HepG2 (cell line): ENCODE data around the gene CORO1A. TPM values are rescaled to one million over a fixed set of nuclear protein-coding genes. Genes with fewer than 3 reads are reported as not detected.

Experiments used
- BORCS8-MEF2B ChIP-seq: sonication (generic); formaldehyde crosslinking; IDR thresholded peaks from 2 replicates; pipeline ENCODE4 v1.8.0; 2022; ENCODE audit warnings: mild to moderate bottlenecking, missing genetic modification reagents
- DNMT1 ChIP-seq: sonication (generic); formaldehyde crosslinking; IDR thresholded peaks from 2 replicates; pipeline ENCODE4 v1.5.1; 2020; ENCODE audit warnings: mild to moderate bottlenecking, missing genetic modification reagents
- DPF2 ChIP-seq: sonication (generic); formaldehyde crosslinking; IDR thresholded peaks from 2 replicates; pipeline ENCODE4 v1.4.0; 2020; ENCODE audit warnings: mild to moderate bottlenecking, low read depth, missing genetic modification reagents, borderline replicate concordance
- ELF3 ChIP-seq: IDR thresholded peaks from 2 replicates; pipeline ENCODE4 v1.6.1; 2016; ENCODE audit warnings: missing genetic modification reagents, missing compliant biosample characterization
- ERF ChIP-seq: IDR thresholded peaks from 2 replicates; pipeline ENCODE4 v1.6.1; 2018; ENCODE audit warnings: missing biosample characterization, missing genetic modification reagents
- FOXK2 ChIP-seq: fragments of 450-650 bp; IDR thresholded peaks from 2 replicates; pipeline ENCODE4 v1.6.1; 2016
- GABPA ChIP-seq, 2 experiments: IDR thresholded peaks; 2 replicates each; pipeline ENCODE4 v1.6.1; 2011 to 2016; ENCODE audit warnings: low read depth in 2 of 2, low read length in 1 of 2, missing biosample characterization in 1 of 2, missing genetic modification characterization in 1 of 2
- KDM2A ChIP-seq: sonication (generic); formaldehyde crosslinking; IDR thresholded peaks from 2 replicates; pipeline ENCODE4 v1.4.0; 2020; ENCODE audit warnings: low read depth, missing genetic modification reagents, borderline replicate concordance
- KDM5A ChIP-seq: fragments of 200-600 bp; sonication (generic); IDR thresholded peaks from 2 replicates; pipeline ENCODE4 v1.7.0; 2018; ENCODE audit warnings: antibody characterized with exemption, mild to moderate bottlenecking, low read length, borderline replicate concordance
- KMT2A ChIP-seq: sonication (generic); formaldehyde crosslinking; IDR thresholded peaks from 2 replicates; pipeline ENCODE4 v1.4.0; 2020; ENCODE audit warnings: missing genetic modification reagents
- RXRA ChIP-seq: sonication (generic); formaldehyde crosslinking; IDR thresholded peaks from 2 replicates; pipeline ENCODE4 v1.5.1; 2020; ENCODE audit warnings: missing genetic modification reagents
- SOX5 ChIP-seq: IDR thresholded peaks from 2 replicates; pipeline ENCODE4 v1.6.1; 2016; ENCODE audit warnings: borderline replicate concordance
- SRF ChIP-seq: IDR thresholded peaks from 2 replicates; pipeline ENCODE4 v1.6.1; 2011; ENCODE audit warnings: mild to moderate bottlenecking, low read depth, low read length, moderate library complexity
- SSRP1 ChIP-seq: IDR thresholded peaks from 2 replicates; pipeline ENCODE4 v1.6.1; 2016; ENCODE audit warnings: control low read depth
- TEAD2 ChIP-seq: sonication (generic); formaldehyde crosslinking; IDR thresholded peaks from 2 replicates; pipeline ENCODE4 v1.9.0; 2021; ENCODE audit warnings: missing genetic modification reagents
- YEATS4 ChIP-seq: sonication (generic); formaldehyde crosslinking; IDR thresholded peaks from 2 replicates; pipeline ENCODE4 v1.4.0; 2020; ENCODE audit warnings: missing genetic modification reagents, borderline replicate concordance
- ZFP82 ChIP-seq: sonication (generic); formaldehyde crosslinking; IDR thresholded peaks from 2 replicates; pipeline ENCODE4 v1.5.1; 2020; ENCODE audit warnings: mild to moderate bottlenecking, missing genetic modification reagents, borderline replicate concordance
- ZNF101 ChIP-seq: sonication (generic); formaldehyde crosslinking; IDR thresholded peaks from 2 replicates; pipeline ENCODE4 v1.4.0; 2020; ENCODE audit warnings: mild to moderate bottlenecking, low read depth, missing genetic modification reagents, borderline replicate concordance
- ZNF12 ChIP-seq: sonication (generic); formaldehyde crosslinking; IDR thresholded peaks from 2 replicates; pipeline ENCODE4 v1.5.0; 2020; ENCODE audit warnings: missing genetic modification reagents
- ZNF121 ChIP-seq: sonication (generic); formaldehyde crosslinking; IDR thresholded peaks from 2 replicates; pipeline ENCODE4 v1.5.0; 2020; ENCODE audit warnings: mild to moderate bottlenecking, missing genetic modification reagents
- ZNF552 ChIP-seq: sonication (generic); formaldehyde crosslinking; IDR thresholded peaks from 2 replicates; pipeline ENCODE4 v1.9.0; 2022; ENCODE audit warnings: missing genetic modification reagents, mild to moderate bottlenecking, borderline replicate concordance
- ZNF770 ChIP-seq: sonication (generic); formaldehyde crosslinking; IDR thresholded peaks from 2 replicates; pipeline ENCODE4 v1.5.0; 2020; ENCODE audit warnings: mild to moderate bottlenecking, missing genetic modification reagents
- ZNF772 ChIP-seq: sonication (generic); formaldehyde crosslinking; IDR thresholded peaks from 2 replicates; pipeline ENCODE4 v1.5.0; 2020; ENCODE audit warnings: mild to moderate bottlenecking, missing genetic modification reagents
- ZSCAN31 ChIP-seq: sonication (generic); formaldehyde crosslinking; IDR thresholded peaks from 2 replicates; pipeline ENCODE4 v1.5.0; 2020; ENCODE audit warnings: low read depth, mild to moderate bottlenecking, missing genetic modification reagents
- polyA plus RNA-seq, 8 experiments: library from polyadenylated mRNA; depleted of rRNA in 3 of 8; stranded (reverse) in 7 of 8; unstranded in 1 of 8; fragments of >200 nt; fragmentation: Illumina TruSeq in 4 of 8; extraction: Trizol in 4 of 8; gene quantifications; 2 replicates each; pipeline versions ENCODE4 v1.2.1 to v1.2.3, GENCODE V29; 2011 to 2016; ENCODE audit warnings: low read depth in 4 of 8, missing spikeins in 1 of 8, mixed read lengths in 1 of 8; ENCODE audit not compliant: insufficient read depth in 1 of 8
- total RNA-seq, 5 experiments: library from RNA; depleted of rRNA; stranded (reverse); fragments of >200 nt; fragmentation: Illumina TruSeq; extraction: Trizol; gene quantifications; 2 replicates each; pipeline ENCODE4 v1.2.3, GENCODE V29; 2016; ENCODE audit warnings: low read depth in 1 of 5
- TF ChIP-seq, protein P1 (sequence below): sonication (generic); formaldehyde crosslinking; IDR thresholded peaks from 2 replicates; pipeline ENCODE4 v1.4.0; 2020; ENCODE audit warnings: missing genetic modification reagents
- TF ChIP-seq, protein P2 (sequence below): IDR thresholded peaks from 2 replicates; pipeline ENCODE4 v1.6.1; 2016; ENCODE audit warnings: mild to moderate bottlenecking

Gene CORO1A
- total and polyA plus RNA-seq, 2 of the 13 experiments (the other 11 are each of a cell fraction or from before 2014, with no cell fraction given), result 6.5 to 12.9 TPM

DNA sequence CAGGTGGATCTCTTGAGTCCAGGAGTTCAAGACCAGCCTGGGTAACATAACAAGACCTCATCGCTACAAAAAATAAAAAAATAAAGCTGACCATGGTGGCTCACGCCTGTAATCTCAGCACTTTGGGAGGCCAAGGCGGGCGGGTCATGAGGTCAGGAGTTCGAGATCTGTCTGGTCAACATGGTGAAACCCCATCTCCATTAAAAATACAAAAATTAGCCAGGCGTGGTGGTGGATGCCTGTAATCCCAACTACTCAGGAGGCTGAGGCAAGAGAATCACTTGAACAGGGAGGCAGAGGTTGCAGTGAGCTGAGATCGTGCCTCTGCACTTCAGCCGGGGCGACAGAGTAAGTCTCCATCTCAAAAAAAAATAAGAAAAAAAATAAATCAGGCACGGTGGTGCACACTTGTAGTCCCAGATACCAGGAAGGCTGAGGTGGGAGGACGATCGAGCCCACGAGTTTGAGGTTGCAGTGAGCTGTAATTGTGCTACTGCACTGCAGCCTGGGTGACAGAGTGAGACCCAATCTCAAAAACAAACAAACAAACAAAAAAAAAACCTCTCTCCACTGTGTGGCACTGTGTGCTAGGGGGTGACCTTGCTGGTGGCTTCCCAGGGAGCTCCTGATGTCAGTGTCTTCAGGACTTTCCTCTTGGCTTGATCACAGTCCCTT lies 40.6 kb upstream of the CORO1A start (continued):
- TF ChIP-seq TEAD2 (CRISPR knock-in tag), result no peak
- no peak for TF ChIP-seq ZNF121 (CRISPR knock-in tag)
- TF ChIP-seq ZNF12 (CRISPR knock-in tag), result no peak
- no peak for TF ChIP-seq SRF
- TF ChIP-seq DNMT1 (CRISPR knock-in tag), result no peak
- no peak for TF ChIP-seq ZNF101
- no peak for TF ChIP-seq DPF2 (CRISPR knock-in tag)
- TF ChIP-seq SSRP1, result no peak
- no peak for TF ChIP-seq KDM2A (CRISPR knock-in tag)
- TF ChIP-seq RXRA, result no peak
- TF ChIP-seq KDM5A, result no peak
- no peak; the same call in 1 of the 2 replicates for TF ChIP-seq ERF
- TF ChIP-seq ZNF552, result no peak
- TF ChIP-seq ELF3 (CRISPR knock-in tag), result no peak
- no peak for TF ChIP-seq FOXK2
- TF ChIP-seq, protein P1, sequence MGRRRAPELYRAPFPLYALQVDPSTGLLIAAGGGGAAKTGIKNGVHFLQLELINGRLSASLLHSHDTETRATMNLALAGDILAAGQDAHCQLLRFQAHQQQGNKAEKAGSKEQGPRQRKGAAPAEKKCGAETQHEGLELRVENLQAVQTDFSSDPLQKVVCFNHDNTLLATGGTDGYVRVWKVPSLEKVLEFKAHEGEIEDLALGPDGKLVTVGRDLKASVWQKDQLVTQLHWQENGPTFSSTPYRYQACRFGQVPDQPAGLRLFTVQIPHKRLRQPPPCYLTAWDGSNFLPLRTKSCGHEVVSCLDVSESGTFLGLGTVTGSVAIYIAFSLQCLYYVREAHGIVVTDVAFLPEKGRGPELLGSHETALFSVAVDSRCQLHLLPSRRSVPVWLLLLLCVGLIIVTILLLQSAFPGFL (CRISPR knock-in tag), result no peak
- TF ChIP-seq ZSCAN31 (CRISPR knock-in tag), result no peak
- no peak for TF ChIP-seq ZNF772 (CRISPR knock-in tag)
- TF ChIP-seq ZNF770 (CRISPR knock-in tag), result no peak; the same call in 1 of the 2 replicates
- no peak for TF ChIP-seq KMT2A (CRISPR knock-in tag)
- no peak for TF ChIP-seq BORCS8-MEF2B (CRISPR knock-in tag)
- no peak for TF ChIP-seq GABPA (IDR thresholded peaks at IDR 0.05; ENCODE audit: low read depth, low read length)
- no peak for TF ChIP-seq GABPA (CRISPR knock-in tag; IDR thresholded peaks at IDR 0.05; ENCODE audit: low read depth)
- TF ChIP-seq, protein P2, sequence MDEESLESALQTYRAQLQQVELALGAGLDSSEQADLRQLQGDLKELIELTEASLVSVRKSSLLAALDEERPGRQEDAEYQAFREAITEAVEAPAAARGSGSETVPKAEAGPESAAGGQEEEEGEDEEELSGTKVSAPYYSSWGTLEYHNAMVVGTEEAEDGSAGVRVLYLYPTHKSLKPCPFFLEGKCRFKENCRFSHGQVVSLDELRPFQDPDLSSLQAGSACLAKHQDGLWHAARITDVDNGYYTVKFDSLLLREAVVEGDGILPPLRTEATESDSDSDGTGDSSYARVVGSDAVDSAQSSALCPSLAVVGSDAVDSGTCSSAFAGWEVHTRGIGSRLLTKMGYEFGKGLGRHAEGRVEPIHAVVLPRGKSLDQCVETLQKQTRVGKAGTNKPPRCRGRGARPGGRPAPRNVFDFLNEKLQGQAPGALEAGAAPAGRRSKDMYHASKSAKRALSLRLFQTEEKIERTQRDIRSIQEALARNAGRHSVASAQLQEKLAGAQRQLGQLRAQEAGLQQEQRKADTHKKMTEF (CRISPR knock-in tag), result no peak
- TF ChIP-seq ZFP82 (CRISPR knock-in tag), result no peak
- peak; percentile 32; the same call in 1 of the 2 replicates for TF ChIP-seq YEATS4
- 0 out of 2 replicates have a peak, but pooled peaks have one; percentile 15 for TF ChIP-seq SOX5 (CRISPR knock-in tag)
